PC-9 (cell line): ENCODE measurements around the gene PIK3C3.

Experiments
- CTCF ChIP-seq: fragments of 200-600 bp; sonication (generic); conservative IDR thresholded peaks from 2 replicates; pipeline ENCODE4 v1.6.1; 2017; ENCODE audit warnings: mixed run types, antibody characterized with exemption, mild to moderate bottlenecking, moderate library complexity
- EZH2 ChIP-seq: fragments of 200-600 bp; sonication (generic); IDR thresholded peaks from 2 replicates; pipeline ENCODE4 v1.8.0; 2017; ENCODE audit warnings: antibody characterized with exemption, low read depth

- TF ChIP-seq CTCF (no peak), EZH2 (no peak)
Measured at GRCh38 chr18:42092848-42093247, 137.8 kb downstream of the PIK3C3 start.
